NT2/D1 (cell line): ENCODE measurements around the gene FAM210B.

Source experiments
- YY1 ChIP-seq: IDR thresholded peaks from 2 replicates; pipeline ENCODE4 v1.6.1; 2011; ENCODE audit not compliant: insufficient read length, insufficient read depth
- ZNF274 ChIP-seq: IDR thresholded peaks from 2 replicates; pipeline ENCODE4 v1.6.1; 2011; ENCODE audit warnings: mild to moderate bottlenecking, low read depth, low read length

DNA sequence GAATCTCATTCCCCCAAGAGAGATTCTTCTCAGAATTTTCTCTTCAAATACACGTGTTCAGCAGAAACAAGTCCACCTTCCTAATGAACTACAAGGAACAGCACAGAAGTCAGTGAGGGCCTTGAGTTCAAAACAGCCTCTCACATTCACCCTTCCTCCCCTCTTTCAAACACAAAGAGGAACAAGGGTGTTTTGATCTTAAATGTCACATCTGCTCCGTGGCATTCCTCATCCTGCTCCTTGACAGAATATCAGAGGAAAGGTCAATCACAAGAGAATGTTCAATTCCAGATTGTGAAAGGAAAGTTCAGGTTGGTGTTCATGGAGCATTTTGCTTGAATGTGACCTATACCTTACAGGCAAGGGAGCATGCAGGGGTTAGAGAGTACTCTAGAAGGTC is 35.6 kb upstream of the FAM210B start:
- TF ChIP-seq YY1 (no peak), ZNF274 (no peak)
